KMS-11 (cell line): ENCODE results near the gene OBSCN.

Source experiments
- H2AFZ ChIP-seq: fragments of 200-600 bp; sonication (generic); 2 replicates; pipeline ENCODE4 v1.6.1; 2016; ENCODE audit warnings: antibody characterized with exemption, mixed run types, low read depth
- H3K27ac ChIP-seq: fragments of 200-600 bp; sonication (generic); 2 replicates; pipeline ENCODE4 v1.6.1; 2016; ENCODE audit warnings: mild to moderate bottlenecking, mixed run types
- H3K27me3 ChIP-seq: fragments of 200-600 bp; sonication (generic); 2 replicates; pipeline ENCODE4 v1.6.1; 2017; ENCODE audit warnings: mild to moderate bottlenecking, low read depth, mixed run types, moderate library complexity; ENCODE audit not compliant: insufficient read depth
- H3K36me3 ChIP-seq: fragments of 200-600 bp; sonication (generic); 2 replicates; pipeline ENCODE4 v1.6.1; 2017; ENCODE audit warnings: mild to moderate bottlenecking, mixed run types; ENCODE audit not compliant: insufficient read depth
- H3K4me1 ChIP-seq: fragments of 200-600 bp; sonication (generic); 2 replicates; pipeline ENCODE4 v1.6.1; 2016; ENCODE audit warnings: mild to moderate bottlenecking, low read depth, mixed run types; ENCODE audit not compliant: poor library complexity, severe bottlenecking
- H3K4me2 ChIP-seq: fragments of 200-600 bp; sonication (generic); 2 replicates; pipeline ENCODE4 v1.7.0; 2016; ENCODE audit warnings: mild to moderate bottlenecking, mixed run types
- H3K4me3 ChIP-seq: fragments of 200-600 bp; sonication (generic); IDR thresholded peaks from 2 replicates; pipeline ENCODE4 v1.6.1; 2017; ENCODE audit warnings: low read depth, low read length, mixed read lengths; ENCODE audit not compliant: insufficient read depth
- H3K79me2 ChIP-seq: fragments of 200-600 bp; sonication (generic); 2 replicates; pipeline ENCODE4 v1.6.1; 2016; ENCODE audit warnings: low read depth, mixed run types; ENCODE audit not compliant: insufficient read depth
- H3K9ac ChIP-seq: fragments of 200-600 bp; sonication (generic); 2 replicates; pipeline ENCODE4 v1.6.1; 2016; ENCODE audit warnings: mild to moderate bottlenecking, mixed run types
- H4K20me1 ChIP-seq: fragments of 200-600 bp; sonication (generic); 2 replicates; pipeline ENCODE4 v1.6.1; 2016; ENCODE audit warnings: mild to moderate bottlenecking, mixed run types; ENCODE audit not compliant: insufficient read depth
- TF ChIP-seq, protein P1 (sequence below): fragments of 200-600 bp; sonication (generic); conservative IDR thresholded peaks from 2 replicates; pipeline ENCODE4 v1.6.1; 2017; ENCODE audit warnings: low read depth, mild to moderate bottlenecking, antibody characterized with exemption, low read length, moderate library complexity, mixed read lengths

OBSCN gene

DNA sequence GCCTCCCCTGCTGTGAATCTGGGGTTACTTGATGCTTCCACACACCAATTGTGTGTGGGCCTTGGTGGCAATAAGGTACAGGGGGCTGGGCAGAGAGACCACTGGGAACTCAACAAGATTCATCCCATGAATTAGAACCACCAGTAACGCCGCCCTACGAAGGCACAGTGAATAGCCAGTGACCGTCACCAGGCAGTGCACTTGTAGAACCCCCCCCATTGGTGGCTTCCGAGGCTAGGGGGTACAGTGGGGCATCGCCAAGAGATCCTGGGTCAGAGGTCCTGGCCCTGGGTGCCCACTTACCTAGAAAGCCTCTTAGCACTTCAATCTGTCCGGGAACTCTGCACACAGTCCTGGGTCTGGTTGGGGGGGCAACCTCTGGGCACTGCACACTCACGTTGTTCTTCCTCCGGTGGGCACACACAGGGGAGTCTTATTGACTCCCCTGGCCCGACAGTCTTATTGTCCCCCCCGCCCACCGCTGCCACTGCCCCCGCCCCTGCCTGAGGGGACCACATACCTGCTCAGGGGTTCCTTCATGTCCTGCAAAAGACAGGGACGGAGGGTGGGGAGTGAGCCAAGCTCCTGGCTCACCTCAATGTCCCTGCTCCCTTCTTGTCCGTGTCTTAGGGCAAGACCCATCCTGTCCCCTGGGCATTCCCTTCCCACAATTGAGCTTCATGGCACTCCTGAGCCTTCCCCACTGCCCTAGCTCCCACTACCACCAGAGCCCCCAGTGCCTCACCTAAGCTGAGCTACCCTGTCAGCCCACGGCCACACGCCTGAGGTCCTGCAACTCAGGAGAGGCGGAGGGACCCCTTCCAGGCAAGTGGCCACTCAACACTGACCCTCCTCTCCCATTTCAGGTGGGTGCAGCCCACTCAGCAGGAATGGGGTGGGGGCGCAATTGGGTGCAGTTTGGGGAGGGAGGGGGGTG is 201.3 kb downstream of the OBSCN start:
- Histone ChIP-seq H3K4me2 (no peak overlapping the region), H3K4me1 (peaks cover 21% of the 10 kb centered on the region)
- TF ChIP-seq, protein P1, sequence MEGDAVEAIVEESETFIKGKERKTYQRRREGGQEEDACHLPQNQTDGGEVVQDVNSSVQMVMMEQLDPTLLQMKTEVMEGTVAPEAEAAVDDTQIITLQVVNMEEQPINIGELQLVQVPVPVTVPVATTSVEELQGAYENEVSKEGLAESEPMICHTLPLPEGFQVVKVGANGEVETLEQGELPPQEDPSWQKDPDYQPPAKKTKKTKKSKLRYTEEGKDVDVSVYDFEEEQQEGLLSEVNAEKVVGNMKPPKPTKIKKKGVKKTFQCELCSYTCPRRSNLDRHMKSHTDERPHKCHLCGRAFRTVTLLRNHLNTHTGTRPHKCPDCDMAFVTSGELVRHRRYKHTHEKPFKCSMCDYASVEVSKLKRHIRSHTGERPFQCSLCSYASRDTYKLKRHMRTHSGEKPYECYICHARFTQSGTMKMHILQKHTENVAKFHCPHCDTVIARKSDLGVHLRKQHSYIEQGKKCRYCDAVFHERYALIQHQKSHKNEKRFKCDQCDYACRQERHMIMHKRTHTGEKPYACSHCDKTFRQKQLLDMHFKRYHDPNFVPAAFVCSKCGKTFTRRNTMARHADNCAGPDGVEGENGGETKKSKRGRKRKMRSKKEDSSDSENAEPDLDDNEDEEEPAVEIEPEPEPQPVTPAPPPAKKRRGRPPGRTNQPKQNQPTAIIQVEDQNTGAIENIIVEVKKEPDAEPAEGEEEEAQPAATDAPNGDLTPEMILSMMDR = no peak

DNA sequence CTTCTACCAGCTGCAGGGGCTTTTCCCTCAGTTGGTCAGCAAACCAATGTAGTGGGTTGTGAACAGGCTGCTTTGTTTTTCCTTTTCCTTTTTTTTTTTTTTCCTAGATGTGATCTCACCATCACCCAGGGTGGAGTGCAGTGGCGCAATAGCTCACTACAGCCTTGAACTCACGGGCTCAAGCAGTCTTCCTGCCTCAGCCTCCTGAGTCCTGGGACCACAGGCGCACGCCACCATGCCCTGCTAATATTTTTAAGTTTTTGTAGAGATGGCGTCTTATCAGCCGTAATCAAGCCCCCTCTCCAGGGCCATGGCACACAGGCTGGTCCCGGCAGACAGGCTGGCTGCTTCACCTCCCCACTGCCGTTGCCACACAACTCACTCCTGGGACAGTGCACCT is 202.2 kb downstream of the OBSCN start:
- Histone ChIP-seq H3K36me3 (no peaks in the 10 kb centered on the region), H3K79me2 (peaks cover 15% of the 10 kb centered on the region), H3K9ac (no peak overlapping the region), H3K27me3 (no peaks in the 10 kb centered on the region), H3K4me3 (no peak overlapping the region), H2AFZ (no peak overlapping the region), H4K20me1 (no peaks in the 10 kb centered on the region; the same call in 1 of the 2 replicates), H3K4me2 (no peak overlapping the region), H3K4me1 (peaks cover 12% of the 10 kb centered on the region), H3K27ac (no peak overlapping the region)
- TF ChIP-seq, protein P1 = no peak

More for the DNA sequence above, 201.3 kb downstream of the OBSCN start:
- Histone ChIP-seq H3K36me3 (no peaks in the 10 kb centered on the region; the same call in 1 of the 2 replicates), H3K4me3 (no peak overlapping the region), H3K27me3 (no peaks in the 10 kb centered on the region), H3K9ac (no peak overlapping the region), H2AFZ (no peak overlapping the region), H3K27ac (no peak overlapping the region), H4K20me1 (no peaks in the 10 kb centered on the region; the same call in 1 of the 2 replicates), H3K79me2 (peaks cover 24% of the 10 kb centered on the region)

DNA sequence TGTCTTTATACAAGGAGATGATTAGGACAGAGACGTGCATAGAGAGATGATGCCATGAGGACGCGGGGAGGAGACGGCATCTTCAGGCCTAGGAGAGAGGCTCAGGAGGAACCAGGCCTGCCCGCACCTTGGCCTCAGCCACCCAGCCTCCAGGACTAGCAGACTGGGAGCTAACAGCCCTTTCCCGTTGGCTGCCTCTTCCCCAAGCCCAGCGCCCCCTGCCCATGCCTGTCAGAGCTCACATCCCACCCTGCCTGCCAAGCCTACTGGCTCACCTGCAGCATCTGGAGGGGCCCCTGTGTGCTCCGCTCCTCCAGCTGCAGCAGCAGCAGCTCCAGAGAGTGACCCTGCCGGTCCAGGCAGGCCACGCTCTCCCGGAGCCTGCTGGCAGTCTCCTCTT is 202.8 kb downstream of the OBSCN start:
- Histone ChIP-seq H3K4me2 (no peak overlapping the region), H3K27ac (no peak overlapping the region), H3K9ac (no peak overlapping the region), H3K4me3 (no peak overlapping the region), H3K36me3 (no peaks in the 10 kb centered on the region), H2AFZ (no peak overlapping the region), H4K20me1 (no peaks in the 10 kb centered on the region; the same call in 1 of the 2 replicates), H3K27me3 (no peaks in the 10 kb centered on the region), H3K4me1 (peaks cover 9% of the 10 kb centered on the region), H3K79me2 (peaks cover 9% of the 10 kb centered on the region; the same call in 1 of the 2 replicates)
- TF ChIP-seq, protein P1 = no peak

DNA sequence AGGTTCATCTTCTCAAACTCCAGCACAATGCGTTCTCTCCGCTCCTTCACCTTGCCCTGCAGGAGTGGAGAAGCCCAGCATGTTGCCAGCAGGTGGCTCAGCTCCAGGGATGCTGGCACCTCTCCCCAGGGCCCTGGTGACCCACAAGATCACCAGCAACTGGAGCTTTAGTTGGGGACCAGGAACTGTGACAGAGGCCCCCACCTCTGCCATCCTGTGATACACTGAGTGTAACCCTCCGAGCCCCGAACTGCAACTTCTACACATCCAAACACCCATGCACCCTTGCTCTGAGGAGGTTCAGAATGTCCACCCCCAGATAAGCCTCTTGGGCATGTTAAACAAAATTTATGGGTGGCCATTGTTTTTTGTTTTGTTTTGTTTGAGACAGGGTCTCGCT is 203.3 kb downstream of the OBSCN start:
- Histone ChIP-seq H3K4me1 (peaks cover 9% of the 10 kb centered on the region), H3K4me2 (no peak overlapping the region), H3K4me3 (no peak overlapping the region), H3K79me2 (peaks cover 4% of the 10 kb centered on the region; the same call in 1 of the 2 replicates), H3K27ac (no peak overlapping the region), H2AFZ (no peak overlapping the region), H3K27me3 (no peaks in the 10 kb centered on the region), H3K36me3 (no peaks in the 10 kb centered on the region), H4K20me1 (no peaks in the 10 kb centered on the region), H3K9ac (no peak overlapping the region)
- TF ChIP-seq, protein P1 = no peak
